Measurements from ENCODE around the gene VPS37C.
"Not testable (repeated sequence)": the region's sequence is repeated elsewhere in the genome, so short reads cannot be mapped to it uniquely, and the experiment has no call there.

VPS37C gene

DNA sequence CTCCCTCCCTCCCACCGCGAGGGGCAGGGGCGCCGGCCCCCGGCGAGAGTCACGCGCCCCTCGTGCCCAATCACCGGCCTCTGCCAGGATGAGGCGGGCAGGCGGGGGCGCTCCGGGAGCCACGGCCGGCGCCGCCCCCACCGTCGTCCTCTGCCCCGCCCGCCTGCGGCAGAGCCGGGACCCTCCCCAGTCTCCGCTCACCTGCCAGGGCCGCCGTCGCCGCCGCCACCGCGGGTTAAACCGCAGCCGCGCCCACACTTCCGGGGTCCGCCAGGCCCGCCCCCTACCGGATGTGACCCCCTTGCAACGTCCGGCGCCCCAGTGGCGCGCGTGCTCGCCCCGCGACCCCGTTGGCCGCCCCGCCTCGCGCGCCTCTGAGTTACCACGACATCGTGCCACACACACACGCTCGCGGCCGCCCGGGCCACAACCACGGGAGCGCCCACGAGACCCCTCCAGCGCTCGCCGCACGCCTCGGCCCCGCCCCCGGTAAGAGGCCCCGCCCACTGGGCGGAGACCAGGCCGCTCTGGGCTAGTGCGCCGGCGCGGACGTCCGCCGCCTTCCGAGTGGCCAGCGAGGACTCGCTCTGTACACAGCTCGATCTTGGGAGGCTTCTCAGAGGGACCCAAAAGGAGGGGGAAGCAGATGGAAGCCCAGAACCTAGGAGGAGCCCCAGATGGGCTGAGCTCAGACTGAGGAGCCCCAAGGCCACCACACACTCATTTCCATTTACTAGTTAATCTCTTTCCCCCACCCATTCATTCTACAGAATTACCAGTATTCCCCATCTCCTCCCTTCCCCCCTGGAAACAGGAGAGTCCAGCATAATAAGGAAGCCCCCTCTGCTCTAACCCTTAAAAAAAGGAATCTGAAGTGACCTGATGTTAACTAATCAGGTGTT is at the start of gene VPS37C:
Gene VPS37C (minus strand): TSS at position 237 of the 902 bp plus-strand sequence. CDS start 22,597 bp downstream, outside the sequence.
- peak; percentile 87 for DNase-seq

DNA sequence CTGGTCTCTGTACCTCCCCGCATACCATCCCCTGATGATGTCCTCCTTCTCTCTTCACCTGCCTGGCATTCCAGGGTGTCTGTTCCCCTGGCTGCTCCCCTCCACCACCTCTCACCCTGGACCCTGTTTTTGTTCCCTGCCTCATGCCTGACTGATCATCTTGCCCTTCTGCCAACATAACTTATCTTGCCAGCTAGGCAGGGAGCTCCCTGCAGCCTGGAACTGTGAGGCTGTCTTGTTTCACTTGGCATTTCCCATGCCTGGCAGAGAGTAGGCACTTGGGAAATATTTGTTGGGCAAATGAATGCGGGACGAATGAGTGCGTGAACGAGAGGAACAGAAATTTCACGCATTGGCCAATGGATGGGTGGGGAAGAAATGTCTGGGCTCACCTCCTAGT is 49.4 kb upstream of the VPS37C start:
- not testable (repeated sequence) for DNase-seq

DNA sequence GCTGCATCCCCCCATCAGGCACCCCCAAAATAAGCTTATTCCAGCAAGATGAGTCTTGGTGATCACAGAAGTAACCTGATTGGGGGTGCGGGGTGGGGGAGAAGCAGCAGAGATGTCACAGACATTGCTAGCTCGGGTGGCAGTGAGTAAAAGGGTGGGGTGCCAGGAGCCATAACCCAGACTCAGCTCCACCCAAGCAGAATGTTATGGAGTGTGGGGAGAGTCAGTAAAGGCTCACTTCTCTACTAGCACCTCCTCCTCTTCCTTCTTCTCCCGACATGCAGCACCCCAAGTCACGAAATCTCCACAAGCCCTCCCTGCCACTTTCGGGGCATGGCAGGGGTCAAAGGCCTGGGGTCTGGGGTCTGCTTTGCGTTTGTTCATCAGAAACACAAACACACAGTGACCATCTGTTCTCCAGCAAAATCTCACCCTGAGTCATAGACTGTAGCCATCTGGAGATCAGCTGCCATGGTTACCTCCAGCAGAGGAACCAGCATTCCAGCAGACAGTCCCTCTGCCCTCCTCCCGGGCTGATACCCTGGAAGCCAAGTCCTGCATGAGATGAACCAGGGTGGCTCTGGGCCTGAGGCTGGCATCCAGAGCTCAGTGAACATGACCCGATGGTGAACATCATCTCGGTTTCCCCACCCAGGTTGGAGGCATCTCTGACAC is 46.5 kb upstream of the VPS37C start:
- not testable (repeated sequence) for DNase-seq

DNA sequence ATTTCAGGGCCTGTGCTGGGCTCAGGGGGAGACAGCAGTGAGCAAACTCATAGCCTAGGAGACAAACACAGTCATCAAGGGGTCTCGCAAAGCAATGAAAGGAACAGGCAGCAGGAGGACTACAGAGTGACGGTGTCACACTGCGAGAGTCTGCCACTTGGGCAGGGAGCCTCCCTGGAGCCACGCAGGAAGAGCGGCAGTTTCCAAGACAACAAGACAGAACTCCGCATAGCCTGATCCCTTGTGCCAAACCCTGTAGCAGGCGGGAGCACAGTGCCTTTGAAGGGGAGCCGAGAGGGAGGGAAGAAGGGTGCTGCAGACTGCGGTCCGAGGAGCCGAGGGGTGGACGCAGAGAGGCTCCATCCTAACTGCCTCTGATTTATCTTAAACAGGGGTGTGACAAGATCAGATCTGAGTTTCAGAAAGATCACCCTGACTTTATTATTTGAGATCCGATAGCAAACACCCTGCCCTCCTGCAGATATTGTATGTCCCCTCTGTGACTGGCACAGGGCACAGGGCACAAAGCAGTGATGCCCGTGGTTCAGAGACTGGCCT is 43.4 kb upstream of the VPS37C start:
- DNase-seq: not testable (repeated sequence)

DNA sequence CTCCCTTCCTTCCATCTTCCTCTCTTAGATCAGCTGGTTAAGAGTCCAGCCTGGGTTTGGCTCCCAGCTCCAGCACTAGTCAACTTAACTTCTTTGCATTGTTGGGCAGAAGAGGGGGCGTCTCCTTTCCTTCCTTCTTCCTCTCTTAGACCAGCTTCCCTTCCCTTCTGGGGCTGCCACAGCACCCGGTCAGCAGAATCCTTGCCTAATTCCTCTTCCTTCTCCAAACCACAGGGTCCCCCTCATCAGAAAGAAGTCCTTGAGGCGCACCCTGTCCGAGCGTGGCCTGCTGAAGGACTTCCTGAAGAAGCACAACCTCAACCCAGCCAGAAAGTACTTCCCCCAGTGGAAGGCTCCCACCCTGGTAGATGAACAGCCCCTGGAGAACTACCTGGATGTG is 42.6 kb upstream of the VPS37C start:
- DNase-seq: not testable (repeated sequence)

DNA sequence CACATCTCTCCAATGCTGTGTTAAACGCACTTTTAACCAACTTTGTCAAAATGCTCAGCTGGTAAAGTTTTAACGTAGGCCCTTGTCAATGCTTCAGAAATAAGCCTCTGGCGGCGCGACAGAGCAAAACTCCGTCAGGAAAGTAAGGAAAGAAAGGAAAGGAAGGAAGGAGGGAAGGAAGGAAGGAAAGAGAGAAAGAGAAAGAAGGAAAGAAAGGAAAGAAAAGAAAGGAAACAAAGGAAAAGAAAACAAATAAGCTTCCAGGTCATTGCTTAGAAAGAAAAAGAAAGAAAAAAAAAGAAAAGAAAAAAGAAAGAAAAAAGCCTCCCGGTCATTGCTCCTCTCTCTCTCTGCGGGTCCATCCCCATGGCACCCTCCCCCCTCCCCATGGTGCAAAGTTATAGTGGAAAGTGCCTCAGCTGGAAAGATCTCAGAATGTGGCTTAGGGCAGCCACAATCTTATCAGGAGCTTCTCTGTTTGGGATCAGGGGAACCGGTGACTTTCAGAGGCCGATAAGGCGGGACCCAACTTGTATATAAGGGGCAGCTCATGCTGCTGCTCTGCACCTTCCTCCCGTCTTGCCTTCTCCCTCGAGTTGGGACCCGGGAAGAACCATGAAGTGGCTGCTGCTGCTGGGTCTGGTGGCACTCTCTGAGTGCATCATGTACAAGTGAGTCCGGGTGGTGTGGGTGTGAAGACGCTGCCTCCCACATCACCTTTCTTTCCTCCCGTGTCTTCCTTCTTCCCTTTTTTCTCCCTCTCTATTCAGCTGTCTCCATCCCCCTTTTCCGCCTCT is 41.9 kb upstream of the VPS37C start, which contains the start of gene PGA3:
Gene PGA3 (plus strand): TSS at position 566 of the 797 bp plus-strand sequence. CDS start 50 bp downstream, at position 616.
- DNase-seq: not testable (repeated sequence)

DNA sequence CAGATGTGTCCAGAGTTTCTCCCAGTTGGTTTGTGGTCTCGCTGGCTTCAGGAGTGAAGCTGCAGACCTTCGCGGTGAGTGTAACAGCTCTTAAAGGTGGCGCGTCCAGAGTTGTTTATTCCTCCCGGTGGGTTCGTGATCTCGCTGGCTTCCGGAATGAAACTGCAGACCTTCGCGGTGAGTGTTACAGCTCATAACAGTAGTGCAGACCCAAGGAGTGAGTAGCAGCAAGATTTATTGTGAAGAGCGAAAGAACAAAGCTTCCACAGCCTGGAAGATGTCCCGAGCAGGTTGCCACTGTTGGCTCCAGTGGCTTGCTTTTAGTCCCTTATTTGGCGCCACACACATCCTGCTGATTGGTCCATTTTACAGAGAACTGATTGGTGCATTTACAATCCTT is 40.2 kb upstream of the VPS37C start:
- no peak for DNase-seq

DNA sequence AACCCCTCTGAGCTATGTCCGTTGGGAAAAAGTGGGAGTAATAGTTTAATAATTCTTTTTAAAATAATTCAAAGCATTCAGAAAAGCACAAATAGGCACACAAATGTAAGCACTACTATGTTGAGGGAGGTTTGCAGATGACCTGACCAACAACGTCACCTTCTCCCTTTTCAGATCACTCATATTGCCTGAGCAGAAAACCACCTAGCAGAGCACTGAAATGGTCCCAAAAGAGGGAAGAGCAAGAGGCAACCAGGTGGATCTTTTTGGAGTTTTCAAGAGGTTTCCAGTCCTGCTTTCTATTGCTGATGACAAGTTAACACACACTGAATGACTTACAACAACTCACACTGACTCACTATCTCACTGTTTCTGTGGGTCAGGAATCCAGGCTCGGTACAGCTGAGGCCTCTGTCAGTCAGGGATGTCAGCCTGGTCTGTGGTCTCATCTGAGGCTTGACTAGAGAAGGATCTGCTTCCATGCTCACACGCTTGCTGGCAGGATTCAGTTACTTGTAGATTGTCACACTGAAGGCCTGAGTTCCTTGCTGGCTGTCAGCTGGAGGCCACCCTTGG is 37.8 kb upstream of the VPS37C start:
- DNase-seq: no peak

DNA sequence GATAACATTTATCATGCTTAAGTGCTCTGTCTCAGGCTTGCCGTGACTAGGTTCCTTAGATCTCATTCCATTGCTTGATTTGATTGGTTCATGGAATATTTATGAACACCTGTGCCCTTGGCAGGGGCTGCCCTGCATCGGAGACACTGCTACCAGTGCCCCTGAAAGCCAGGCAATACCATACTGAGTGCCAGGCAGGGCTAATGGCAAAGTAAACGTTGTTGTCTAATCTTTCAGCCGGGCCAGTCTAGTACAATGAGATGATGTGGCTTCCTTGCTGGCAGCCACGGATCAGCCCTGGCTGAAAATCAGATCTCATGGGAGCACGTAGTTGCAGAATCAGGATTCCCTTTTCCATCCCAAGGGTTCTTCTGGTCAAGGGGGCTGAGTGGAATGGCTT is 37.1 kb upstream of the VPS37C start:
- DNase-seq: no peak

DNA sequence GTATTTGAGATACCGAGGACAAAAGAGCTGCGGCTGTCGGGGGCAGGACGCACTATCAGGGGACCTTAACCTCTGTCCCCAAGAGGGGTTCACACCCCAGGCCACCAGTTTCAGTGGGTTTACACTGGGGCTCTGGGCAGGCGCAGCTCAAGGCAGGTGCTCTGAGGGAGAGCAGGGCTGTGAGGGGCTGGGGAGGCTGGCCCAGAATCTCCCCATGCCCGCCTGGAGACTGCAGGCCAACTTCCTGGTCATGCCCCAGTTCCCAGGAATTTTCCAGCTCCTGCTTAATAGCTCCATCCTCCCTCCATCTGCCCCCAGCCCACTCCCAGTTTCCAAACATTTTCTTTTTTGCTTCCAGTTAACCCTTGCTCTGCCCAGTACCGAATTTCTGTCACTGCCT is 34.5 kb upstream of the VPS37C start:
- no peak for DNase-seq

DNA sequence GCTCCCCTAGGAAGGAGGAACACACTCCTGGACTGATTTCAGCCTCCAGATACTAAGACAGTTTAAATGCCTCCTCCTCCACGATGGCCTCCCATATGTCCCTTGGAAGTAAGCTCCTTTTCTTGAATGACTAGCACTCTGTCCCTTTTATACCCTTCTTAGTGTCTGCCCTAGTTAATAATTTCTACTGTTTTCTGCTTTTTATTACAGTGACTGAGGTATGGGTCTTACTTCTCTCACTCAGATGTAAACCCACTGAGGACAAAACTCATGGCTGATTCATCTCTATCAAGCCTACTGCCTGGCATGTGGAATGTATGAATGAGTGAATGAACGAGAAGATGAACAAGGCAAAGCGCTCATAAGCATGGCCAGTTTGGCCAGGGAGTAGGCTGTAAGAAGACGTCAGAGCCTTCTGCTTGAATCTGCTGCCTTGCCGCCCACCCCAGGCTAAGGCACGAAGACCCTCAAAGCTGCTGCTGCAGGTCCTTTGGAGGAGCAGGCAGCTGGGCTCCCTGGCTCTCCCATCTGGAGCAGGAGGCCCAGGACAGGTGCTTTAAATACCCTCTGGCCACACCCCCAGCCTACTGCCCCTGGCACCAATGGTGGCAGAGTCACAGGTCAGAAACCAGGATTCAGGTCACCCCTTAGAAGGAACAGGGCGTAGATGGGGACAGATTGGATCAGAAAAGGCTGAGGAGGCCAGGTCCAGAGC is 33.9 kb upstream of the VPS37C start:
- no peak for DNase-seq

DNA sequence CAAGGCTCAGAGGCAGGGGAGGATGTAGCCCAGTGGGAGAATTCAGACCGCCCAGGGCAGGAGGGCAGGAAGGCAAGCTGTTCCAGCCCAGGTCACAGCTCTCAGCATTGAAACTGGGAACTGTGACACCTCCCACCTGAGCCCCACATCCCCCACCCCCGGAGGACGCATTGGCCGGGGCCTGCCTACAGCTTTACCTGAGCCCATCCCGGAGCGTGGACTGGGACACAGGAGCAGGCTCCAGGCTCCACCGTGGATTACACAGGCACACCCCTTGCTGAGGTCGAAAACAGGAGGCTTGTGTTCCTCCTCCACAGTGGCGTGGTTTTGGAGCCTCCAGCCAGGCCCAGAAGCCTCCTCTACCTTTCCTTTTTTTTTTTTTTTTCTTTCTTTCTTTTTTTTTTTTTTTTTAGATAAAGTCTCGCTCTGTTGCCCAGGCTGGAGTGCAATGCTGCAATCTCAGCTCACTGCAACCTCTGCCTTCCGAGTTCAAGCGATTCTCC is 33.0 kb upstream of the VPS37C start:
- DNase-seq: no peak

DNA sequence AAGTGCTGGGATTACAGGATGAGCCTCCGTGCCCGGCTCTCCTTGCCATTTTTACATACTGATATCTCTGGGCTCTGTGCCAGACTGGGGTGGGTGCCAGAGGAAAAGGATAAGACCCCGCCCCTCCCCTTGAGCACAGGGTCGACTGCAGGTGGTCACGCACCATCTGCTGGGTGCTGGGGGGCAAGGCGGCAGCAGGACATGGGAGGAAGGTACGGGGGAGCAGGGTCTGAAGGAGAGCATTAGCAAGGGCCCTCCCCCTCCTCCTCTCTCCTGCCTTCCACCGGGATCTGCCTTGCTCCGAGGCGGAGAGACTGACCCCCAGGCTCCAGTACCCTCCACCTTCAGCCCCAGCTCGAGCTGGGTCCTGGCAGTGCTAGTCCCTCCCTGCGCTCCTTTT is 32.4 kb upstream of the VPS37C start:
- no peak for DNase-seq

DNA sequence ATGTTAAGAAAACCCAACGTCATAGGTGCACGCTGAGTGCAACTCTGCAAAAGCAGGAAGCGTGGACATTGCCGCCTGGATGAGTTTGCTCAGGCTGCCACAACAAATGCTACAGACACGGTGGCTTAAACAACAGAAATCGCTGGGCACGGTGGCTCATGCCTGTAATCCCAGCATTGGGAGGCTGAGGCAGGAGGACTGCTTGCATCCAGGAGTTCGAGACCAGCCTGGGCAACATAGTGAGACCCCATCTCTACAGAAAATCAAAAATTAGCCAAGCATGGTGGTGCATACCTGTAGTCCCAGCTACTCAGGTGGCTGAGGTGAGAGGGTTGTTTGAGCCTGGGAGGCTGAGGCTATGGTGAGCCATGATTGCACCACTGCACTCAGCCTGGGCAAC is 28.7 kb upstream of the VPS37C start:
- no peak for DNase-seq

DNA sequence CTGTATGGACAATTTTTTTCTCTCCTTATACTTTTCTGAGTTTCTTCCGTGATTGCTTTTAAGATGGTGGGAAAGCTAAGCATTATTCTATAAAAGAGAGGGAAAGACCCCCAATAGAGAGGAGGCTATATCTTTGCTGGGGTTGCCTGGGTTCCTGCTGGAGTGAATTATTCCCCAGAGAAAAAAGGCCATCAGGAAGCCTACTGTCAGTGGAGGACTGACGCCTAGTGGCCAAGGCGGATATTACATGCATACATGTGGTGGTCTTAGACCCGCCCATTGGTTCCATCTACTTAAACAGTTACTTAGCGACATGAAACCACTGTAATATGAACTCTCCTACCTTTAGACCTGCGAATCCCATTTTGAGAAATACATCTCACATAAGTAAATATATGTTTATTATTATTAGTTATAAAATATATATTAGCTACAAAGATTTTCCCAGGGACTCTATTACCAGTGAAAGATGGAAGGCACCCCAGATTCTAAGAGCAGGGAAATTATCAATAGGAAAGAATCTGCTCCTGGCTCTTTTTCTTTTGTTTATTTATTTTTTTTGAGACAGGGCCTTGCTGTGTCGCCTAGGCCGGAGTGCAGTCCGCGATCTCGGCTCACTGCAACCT is 26.4 kb upstream of the VPS37C start:
- peak; percentile 80 for DNase-seq

DNA sequence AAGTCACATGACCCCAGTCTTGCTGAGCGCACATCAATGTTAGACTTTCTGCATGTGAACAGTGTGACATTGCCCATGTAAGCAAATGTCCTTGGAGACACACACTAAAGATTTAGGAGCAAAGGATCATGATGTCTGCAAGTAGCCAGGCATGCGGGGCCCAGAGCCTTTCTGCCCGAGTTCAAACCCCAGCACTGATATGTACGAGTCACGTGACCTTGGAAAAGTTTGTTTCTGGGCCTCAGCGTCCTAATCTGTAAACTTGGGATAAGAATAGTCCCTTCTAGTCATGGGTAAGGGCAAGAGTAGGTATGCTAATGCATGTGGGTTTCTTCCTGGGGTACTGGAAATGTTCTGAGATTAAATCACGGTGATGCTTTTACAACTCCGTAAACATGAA is 25.3 kb upstream of the VPS37C start:
- no peak for DNase-seq

DNA sequence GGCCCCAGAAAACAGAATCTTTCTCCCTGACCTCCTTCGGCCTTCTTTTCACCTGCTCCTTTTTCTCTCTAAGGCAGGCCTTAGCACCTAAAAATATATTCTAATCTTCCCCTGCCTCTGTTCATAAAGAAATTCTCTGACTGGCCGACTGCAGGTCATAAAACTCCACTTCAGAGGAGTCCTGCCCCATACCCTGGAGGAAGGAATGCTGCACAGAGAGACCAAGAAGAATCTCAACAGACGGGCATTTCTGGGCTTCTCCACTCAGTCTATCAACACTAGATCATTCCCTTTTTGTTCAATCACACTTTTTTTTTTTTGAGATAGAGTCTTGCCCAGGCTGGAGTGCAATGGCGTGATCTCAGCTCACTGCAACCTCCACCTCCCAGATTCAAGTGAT is 22.4 kb upstream of the VPS37C start:
- DNase-seq: no peak

DNA sequence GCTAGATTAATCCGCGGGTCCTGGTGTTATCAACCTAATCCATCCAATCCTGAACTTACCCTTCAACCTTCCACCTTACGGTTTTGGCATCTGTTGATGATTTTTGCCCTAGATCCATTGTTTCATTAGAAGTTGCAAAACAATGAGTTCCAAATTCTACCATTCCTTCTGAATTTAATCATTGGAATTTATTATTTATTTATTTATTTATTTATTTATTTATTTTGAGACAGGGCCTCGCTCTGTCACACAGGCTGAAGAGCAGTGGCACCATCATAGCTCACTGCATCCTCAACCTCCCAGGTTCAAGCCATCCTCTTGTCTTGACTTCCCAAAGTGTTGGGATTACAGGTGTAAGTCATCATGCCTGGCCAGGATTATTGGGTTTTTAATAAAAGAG is 20.3 kb upstream of the VPS37C start:
- no peak for DNase-seq

DNA sequence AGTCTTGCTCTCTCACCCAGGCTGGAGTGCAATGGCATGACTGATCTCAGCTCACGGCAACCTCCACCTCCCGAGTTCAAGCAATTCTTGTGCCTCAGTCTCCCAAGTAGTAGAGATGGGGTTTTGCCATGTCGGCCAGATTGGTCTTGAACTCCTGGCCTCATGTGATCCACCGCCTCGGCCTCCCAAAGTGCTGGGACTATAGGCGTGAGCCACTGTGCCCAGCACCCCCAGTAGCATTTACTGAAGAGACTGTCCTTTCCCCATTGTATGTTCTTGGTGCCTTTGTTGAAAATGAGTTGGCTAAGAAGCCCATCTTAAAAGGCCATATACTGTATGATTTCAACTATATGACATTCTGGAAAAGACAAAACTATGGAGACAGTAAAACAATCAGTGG is 19.0 kb upstream of the VPS37C start:
- DNase-seq: not testable (repeated sequence)

DNA sequence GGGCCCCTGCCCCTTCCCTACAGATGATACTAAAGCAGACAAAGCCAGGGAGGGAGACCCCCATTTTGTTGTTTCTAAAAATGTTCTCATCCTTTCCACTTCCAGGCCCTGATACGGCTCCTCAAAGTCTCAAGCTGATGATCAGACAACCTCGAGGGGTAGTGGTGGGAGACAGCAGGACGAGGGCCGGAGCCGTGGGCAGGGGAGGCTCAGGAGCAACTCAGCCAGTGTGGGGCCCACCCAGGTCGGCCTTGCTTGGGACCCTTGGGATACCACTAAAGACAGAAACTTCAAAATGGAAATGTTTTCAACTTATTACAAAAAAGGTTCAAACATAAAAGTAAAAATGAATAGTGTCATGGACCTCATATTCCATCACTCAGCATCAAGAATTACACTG is 15.2 kb upstream of the VPS37C start:
- no peak for DNase-seq

DNA sequence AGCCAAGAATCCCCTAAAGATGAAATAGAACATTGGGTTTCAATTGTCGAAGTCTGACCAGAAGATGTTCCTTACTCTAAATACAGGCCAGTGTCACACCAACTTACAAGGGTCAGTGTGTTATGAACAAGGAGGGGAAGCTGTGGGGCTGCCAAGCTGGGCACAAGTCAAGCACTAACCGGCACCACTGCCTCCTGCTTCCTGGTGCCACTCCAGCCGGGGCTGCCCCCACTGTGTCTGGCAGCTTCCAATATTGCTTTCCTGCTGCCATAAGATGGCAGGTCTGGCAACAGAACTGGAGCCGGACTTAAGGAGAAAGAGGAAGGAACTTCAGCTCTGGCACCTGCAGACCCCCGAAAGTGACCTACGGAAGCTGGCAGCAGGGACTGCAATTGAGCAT is 13.7 kb upstream of the VPS37C start:
- DNase-seq: no peak

All from NCI-H1436 (cell line).